Thyroid gland (tissue), 4 donors: ENCODE results near the gene CARTPT. TPM values are rescaled to one million over a fixed set of nuclear protein-coding genes. Genes with fewer than 3 reads are reported as not detected.

Experiments used
- DNase-seq, 2 donors: peaks; one replicate each; pipeline ENCODE4 v3.0.0-alpha.2; 2019
- H3K27ac ChIP-seq, 3 donors: fragments of 200-600 bp; sonication (generic); 1 replicate in 2 of 3; 2 replicates in 1 of 3; pipeline ENCODE4 v1.5.1; 2016 to 2019; ENCODE audit warnings: mild to moderate bottlenecking in 1 of 3, moderate library complexity in 1 of 3
- H3K27me3 ChIP-seq: fragments of 200-600 bp; sonication (generic); one replicate; pipeline ENCODE4 v1.5.1; 2019
- H3K36me3 ChIP-seq, 2 donors: fragments of 200-600 bp; sonication (generic); one replicate each; pipeline ENCODE4 v1.5.1; 2016 to 2019
- H3K4me1 ChIP-seq, 2 donors: fragments of 200-600 bp; sonication (generic); one replicate each; pipeline ENCODE4 v1.5.1; 2017 to 2019
- H3K4me3 ChIP-seq, 3 donors: fragments of 200-600 bp; sonication (generic); replicated peaks in 1 of 3; 1 replicate in 2 of 3; 2 replicates in 1 of 3; pipeline ENCODE4 v1.5.1; 2016; ENCODE audit warnings: mild to moderate bottlenecking in 1 of 3
- H3K9me3 ChIP-seq: fragments of 200-600 bp; sonication (generic); one replicate; pipeline ENCODE4 v1.5.1; 2017
- POLR2A ChIP-seq, 2 donors: fragments of 450-650 bp; IDR thresholded peaks; one replicate each; pipeline ENCODE4 v1.6.1; 2017; ENCODE audit warnings: antibody characterized with exemption in 2 of 2, mild to moderate bottlenecking in 2 of 2, moderate library complexity in 1 of 2
- WGBS, 2 donors: methylation state at CpG; one replicate each; pipeline ENCODE4 v1.1.5; 2017; 5-methylcytosine and 5-hydroxymethylcytosine counted together
- intact Hi-C: fragments of 100-400 bp; cut with DNase I; formaldehyde crosslinking; loops from one replicate; pipeline ENCODE4 v1.15.1; 2023
- total RNA-seq, 4 donors: library from RNA; depleted of rRNA; stranded (reverse); fragments of >200 nt; gene quantifications; one replicate each; pipeline ENCODE4 v1.2.3, GENCODE V29; 2016
- TF ChIP-seq, protein P1 (sequence below), 6 experiments: fragments of 200-600 bp in 3 of 6; fragments of 450-650 bp in 3 of 6; sonication (generic) in 3 of 6; IDR thresholded peaks; one replicate each; pipeline ENCODE4 v1.5.1; 2016 to 2019; ENCODE audit warnings: antibody characterized with exemption in 6 of 6, mild to moderate bottlenecking in 2 of 6, inconsistent platforms in 1 of 6, moderate library complexity in 1 of 6

CARTPT gene
- total RNA-seq, 4 donors from 2014 or later, result 3.9 to 8.7 TPM; not detected in 2

DNA sequence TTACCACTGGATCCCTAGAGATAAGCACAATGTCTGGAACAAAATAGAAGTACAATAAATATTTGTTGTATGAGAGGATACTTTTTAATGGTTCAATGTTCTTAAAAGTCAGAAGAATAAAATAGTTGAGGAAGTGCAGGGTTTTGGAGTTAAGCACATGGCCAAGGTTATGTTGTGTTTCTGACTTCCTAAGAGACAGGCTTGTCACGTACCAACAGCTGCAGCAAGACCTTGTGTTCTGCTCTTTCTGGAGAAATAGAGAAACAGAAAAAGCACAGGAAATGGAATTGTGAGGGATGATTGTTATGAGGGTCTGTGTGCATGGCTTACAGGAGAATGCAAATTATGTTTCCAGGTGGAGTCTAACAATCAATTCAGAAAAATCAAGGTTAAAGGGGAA, 12.9 kb downstream of the CARTPT start:
- H3K27ac ChIP-seq, result no peak overlapping the region
- DNase-seq, result no peak
- 75 to 80% methylated on average over 1 of the region's 1 CpG for WGBS, 2 donors
- no peaks in the 10 kb centered on the region for H3K9me3 ChIP-seq
- intact Hi-C loops, result no loop called here
- H3K4me3 ChIP-seq, result no peak overlapping the region
- H3K36me3 ChIP-seq, result no peaks in the 10 kb centered on the region
- no peaks in the 10 kb centered on the region for H3K4me1 ChIP-seq
- H3K27me3 ChIP-seq, result no peaks in the 10 kb centered on the region
- TF ChIP-seq, protein P1, sequence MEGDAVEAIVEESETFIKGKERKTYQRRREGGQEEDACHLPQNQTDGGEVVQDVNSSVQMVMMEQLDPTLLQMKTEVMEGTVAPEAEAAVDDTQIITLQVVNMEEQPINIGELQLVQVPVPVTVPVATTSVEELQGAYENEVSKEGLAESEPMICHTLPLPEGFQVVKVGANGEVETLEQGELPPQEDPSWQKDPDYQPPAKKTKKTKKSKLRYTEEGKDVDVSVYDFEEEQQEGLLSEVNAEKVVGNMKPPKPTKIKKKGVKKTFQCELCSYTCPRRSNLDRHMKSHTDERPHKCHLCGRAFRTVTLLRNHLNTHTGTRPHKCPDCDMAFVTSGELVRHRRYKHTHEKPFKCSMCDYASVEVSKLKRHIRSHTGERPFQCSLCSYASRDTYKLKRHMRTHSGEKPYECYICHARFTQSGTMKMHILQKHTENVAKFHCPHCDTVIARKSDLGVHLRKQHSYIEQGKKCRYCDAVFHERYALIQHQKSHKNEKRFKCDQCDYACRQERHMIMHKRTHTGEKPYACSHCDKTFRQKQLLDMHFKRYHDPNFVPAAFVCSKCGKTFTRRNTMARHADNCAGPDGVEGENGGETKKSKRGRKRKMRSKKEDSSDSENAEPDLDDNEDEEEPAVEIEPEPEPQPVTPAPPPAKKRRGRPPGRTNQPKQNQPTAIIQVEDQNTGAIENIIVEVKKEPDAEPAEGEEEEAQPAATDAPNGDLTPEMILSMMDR (IDR thresholded peaks at IDR 0.05), result no peak
- TF ChIP-seq POLR2A (IDR thresholded peaks at IDR 0.05), result no peak

DNA sequence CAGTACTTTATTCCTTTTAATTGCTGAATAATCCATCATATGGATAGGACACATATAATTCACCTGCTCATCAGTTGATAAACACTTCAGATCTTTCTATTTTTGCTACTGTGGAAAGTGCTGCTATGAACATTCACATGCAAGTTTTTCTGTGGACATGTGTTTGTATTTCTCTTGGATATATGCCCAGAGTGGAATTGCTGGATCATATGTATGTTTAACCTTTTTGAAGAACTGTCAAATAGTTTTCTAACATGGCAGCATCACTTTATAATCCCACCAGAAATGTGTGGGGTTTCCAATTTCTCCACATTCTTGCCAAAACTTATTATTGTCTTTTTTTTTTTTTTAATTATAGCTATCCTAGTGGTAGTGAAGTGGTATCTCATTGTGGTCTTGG, 15.1 kb downstream of the CARTPT start:
- Histone ChIP-seq H3K27me3 (no peaks in the 10 kb centered on the region), H3K4me3 (no peak overlapping the region), H3K27ac (no peak overlapping the region), H3K36me3 (no peaks in the 10 kb centered on the region), H3K4me1 (no peaks in the 10 kb centered on the region), H3K9me3 (no peaks in the 10 kb centered on the region)
- DNase-seq, result no peak
- TF ChIP-seq, protein P1 (IDR thresholded peaks at IDR 0.05), result no peak
- no peak for TF ChIP-seq POLR2A (IDR thresholded peaks at IDR 0.05)
- intact Hi-C loops, result no loop called here

DNA sequence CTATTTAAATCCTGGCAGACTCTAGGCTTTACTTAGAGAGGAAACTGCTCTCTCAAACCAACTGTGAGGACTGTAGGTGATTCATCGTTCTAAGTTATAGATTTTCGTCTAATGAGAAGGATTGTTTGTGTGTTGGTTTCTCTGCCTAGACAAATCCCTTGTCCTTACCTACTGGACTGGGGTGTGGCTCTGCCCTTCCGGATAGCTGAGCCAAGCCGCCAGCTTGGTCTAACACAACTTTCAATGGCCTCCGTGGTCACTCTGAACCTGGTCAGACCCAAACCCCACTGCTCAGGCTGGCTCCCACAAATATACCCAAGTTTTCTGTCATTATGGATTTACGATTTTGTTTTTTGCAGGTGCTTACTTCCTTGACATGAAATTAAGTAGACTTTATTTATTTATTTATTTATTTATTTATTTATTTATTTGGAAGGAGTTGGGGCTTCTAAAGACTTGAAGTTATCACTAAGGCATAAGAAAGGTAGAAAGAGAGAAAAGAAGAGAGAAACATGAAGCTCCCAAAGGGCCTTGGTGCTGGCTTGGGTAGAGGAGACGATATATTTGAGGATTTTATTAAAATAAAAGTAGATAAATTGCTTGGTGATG, 19.0 kb downstream of the CARTPT start:
- no peaks in the 10 kb centered on the region for H3K9me3 ChIP-seq
- TF ChIP-seq, protein P1 (IDR thresholded peaks at IDR 0.05), result no peak
- no peak for TF ChIP-seq POLR2A (IDR thresholded peaks at IDR 0.05)
- DNase-seq, result no peak
- 89 to 93% methylated on average over 7 of the region's 7 CpGs for WGBS, 2 donors
- intact Hi-C loops, result no loop called here
- H3K27ac ChIP-seq, result no peak overlapping the region
- no peaks in the 10 kb centered on the region for H3K27me3 ChIP-seq
- no peaks in the 10 kb centered on the region for H3K36me3 ChIP-seq
- no peaks in the 10 kb centered on the region for H3K4me1 ChIP-seq
- no peak overlapping the region for H3K4me3 ChIP-seq

DNA sequence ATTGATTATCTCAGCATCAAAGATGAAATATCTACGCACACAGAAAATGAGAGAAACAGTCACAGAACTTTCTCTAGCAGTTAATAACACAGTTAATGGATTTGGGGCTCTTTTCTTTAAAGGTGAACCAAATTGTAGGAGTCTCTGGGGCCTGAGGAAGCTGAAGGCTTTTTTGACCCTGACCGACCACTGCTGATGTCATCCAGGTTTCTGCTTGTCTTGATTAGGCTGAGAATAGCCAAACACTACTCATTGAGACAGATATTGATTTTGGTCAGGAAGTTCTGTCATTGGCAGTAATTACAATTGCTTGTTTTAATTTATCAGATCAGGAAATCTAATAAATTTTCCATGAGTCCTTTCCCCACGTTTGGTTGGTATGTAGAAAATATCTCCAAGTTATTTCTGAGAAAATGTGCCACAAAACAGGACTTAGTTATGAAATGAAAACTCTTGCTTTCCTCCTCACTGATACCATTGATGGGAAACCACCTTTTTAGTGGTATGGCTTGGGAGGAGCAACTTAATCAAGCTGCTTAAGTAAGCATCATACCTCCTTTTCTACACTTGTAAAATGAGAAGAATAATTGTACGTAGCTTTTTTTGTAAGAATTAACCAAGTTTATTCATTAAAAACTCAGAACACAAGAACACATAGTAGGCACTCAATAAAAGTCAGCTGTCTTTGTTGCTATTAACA, 19.7 kb downstream of the CARTPT start:
- H3K27me3 ChIP-seq, result no peaks in the 10 kb centered on the region
- no peak for DNase-seq
- no peaks in the 10 kb centered on the region for H3K36me3 ChIP-seq
- no peak overlapping the region for H3K27ac ChIP-seq
- intact Hi-C loops, result no loop called here
- H3K9me3 ChIP-seq, result no peaks in the 10 kb centered on the region
- H3K4me1 ChIP-seq, result peaks cover 0 to 5% of the 10 kb centered on the region in 2 donors
- 84 to 85% methylated on average over 4 of the region's 4 CpGs for WGBS, 2 donors
- TF ChIP-seq POLR2A (IDR thresholded peaks at IDR 0.05), result no peak
- TF ChIP-seq, protein P1 (IDR thresholded peaks at IDR 0.05), result no peak
- no peak overlapping the region for H3K4me3 ChIP-seq

DNA sequence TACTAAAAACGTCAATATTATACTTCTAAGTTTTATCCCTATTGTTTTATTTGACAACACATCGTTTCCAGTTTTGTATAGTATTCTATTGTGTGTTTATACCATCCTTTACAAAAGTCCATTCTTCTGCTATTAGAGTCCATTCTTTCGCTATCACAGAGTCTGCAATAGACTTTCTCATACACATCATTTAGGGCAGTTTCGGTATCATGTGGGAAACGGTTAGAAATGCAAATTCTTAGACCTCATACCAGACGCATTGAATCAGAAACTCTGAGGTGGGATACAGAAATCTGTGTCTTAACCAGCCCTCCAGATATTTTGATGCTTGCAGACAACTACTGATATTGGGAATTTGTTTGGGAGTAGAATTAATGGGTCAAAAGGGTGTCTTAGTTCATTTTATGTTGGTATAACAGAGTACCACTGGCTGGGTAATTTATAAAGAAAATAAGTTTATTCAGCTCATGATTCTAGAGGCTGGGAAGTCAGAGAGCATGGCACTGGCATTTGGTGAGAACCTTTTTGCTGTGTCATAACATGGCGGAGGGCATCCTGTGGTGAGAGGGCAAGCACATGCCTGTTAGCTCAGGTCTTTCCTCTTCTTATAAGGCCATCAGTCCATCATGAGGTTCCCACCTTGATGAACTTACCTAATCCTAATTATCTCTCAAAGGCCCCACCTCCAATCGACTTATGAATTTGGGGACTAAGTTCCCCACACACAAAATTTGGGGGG, 21.1 kb downstream of the CARTPT start:
- no peaks in the 10 kb centered on the region for H3K36me3 ChIP-seq
- TF ChIP-seq, protein P1 (IDR thresholded peaks at IDR 0.05), result no peak
- TF ChIP-seq POLR2A (IDR thresholded peaks at IDR 0.05), result no peak
- no peaks in the 10 kb centered on the region for H3K27me3 ChIP-seq
- H3K4me1 ChIP-seq, result peaks cover 12 to 14% of the 10 kb centered on the region in 2 donors
- DNase-seq, result no peak
- no peak overlapping the region for H3K4me3 ChIP-seq
- H3K9me3 ChIP-seq, result no peaks in the 10 kb centered on the region
- H3K27ac ChIP-seq, result no peak overlapping the region
- intact Hi-C loops, result no loop called here
- WGBS, 2 donors, result 89 to 93% methylated on average over 8 of the region's 8 CpGs
